ENCODE measurements around the gene IMP3.

Gene IMP3

GRCh38 chr15:75672646-75673425 is 32.8 kb upstream of the IMP3 start:
- DNase-seq (ENCODE audit: low read depth) = no peak

GRCh38 chr15:75671730-75672602 is 31.9 kb upstream of the IMP3 start:
- no peak for DNase-seq (ENCODE audit: low read depth)

- DNase-seq (ENCODE audit: low read depth) = no peak
Observed at GRCh38 chr15:75669879-75670212, 29.8 kb upstream of the IMP3 start.

GRCh38 chr15:75669191-75669878 is 29.3 kb upstream of the IMP3 start:
- DNase-seq (ENCODE audit: low read depth) = no peak

- no peak for DNase-seq (ENCODE audit: low read depth)
Observed at GRCh38 chr15:75666823-75667501, 26.9 kb upstream of the IMP3 start.

GRCh38 chr15:75663931-75664421 is 24.0 kb upstream of the IMP3 start:
- DNase-seq (ENCODE audit: low read depth) = no peak

- DNase-seq (ENCODE audit: low read depth) = no peak
Observed at GRCh38 chr15:75662823-75663519, 22.9 kb upstream of the IMP3 start.

- DNase-seq (ENCODE audit: low read depth) = no peak
Observed at GRCh38 chr15:75661756-75662140, 21.7 kb upstream of the IMP3 start.

- no peak for DNase-seq (ENCODE audit: low read depth)
Observed at GRCh38 chr15:75661100-75661755, 21.2 kb upstream of the IMP3 start.

GRCh38 chr15:75659928-75660645 is 20.1 kb upstream of the IMP3 start:
- no peak for DNase-seq (ENCODE audit: low read depth)

- no peak for DNase-seq (ENCODE audit: low read depth)
Observed at GRCh38 chr15:75659141-75659771, 19.2 kb upstream of the IMP3 start.

- DNase-seq (ENCODE audit: low read depth) = no peak
Observed at GRCh38 chr15:75656813-75657212, 16.8 kb upstream of the IMP3 start.

GRCh38 chr15:75656331-75656730 is 16.3 kb upstream of the IMP3 start:
- no peak for DNase-seq (ENCODE audit: low read depth)

GRCh38 chr15:75655931-75656330 is 15.9 kb upstream of the IMP3 start:
- DNase-seq (ENCODE audit: low read depth) = no peak

GRCh38 chr15:75654201-75654907 is 14.3 kb upstream of the IMP3 start:
- no peak for DNase-seq (ENCODE audit: low read depth)

- no peak for DNase-seq (ENCODE audit: low read depth)
Observed at GRCh38 chr15:75653347-75653913, 13.4 kb upstream of the IMP3 start.

- no peak for DNase-seq (ENCODE audit: low read depth)
Observed at GRCh38 chr15:75651810-75652543, 12.0 kb upstream of the IMP3 start.

Measured in T follicular helper cell (primary cell).